ENCODE measurements around the gene INTS11.

GRCh38 chr1:1364266-1364665, 39.8 kb upstream of the INTS11 start:
- TF ChIP-seq CTCF (tag by site-specific recombination; IDR thresholded peaks at IDR 0.05) (no peak), ZNF18 (tag by site-specific recombination; IDR thresholded peaks at IDR 0.05) (no peak), ZBTB11 (tag by site-specific recombination; conservative IDR thresholded peaks at IDR 0.05; ENCODE audit: low read depth) (no peak), ZNF837 (tag by site-specific recombination; IDR thresholded peaks at IDR 0.05) (no peak), KLF9 (tag by site-specific recombination; IDR thresholded peaks at IDR 0.05; ENCODE audit: low read depth) (no peak), PRDM6 (tag by site-specific recombination; IDR thresholded peaks at IDR 0.05) (no peak), SP3 (tag by site-specific recombination; IDR thresholded peaks at IDR 0.05) (no peak)

All from HEK293 (cell line).